HepG2 (cell line): ENCODE measurements around the gene LRRC25. TPM values are rescaled to one million over a fixed set of nuclear protein-coding genes. Genes with fewer than 3 reads are reported as not detected.
A peak's percentile ranks its signal among the peaks of the same experiment; 100 is the strongest.

Source experiments
- CBX5 ChIP-seq: sonication (generic); formaldehyde crosslinking; IDR thresholded peaks from 2 replicates; pipeline ENCODE4 v1.4.0; 2020; ENCODE audit warnings: missing genetic modification reagents, borderline replicate concordance
- CC2D1A ChIP-seq: sonication (generic); formaldehyde crosslinking; IDR thresholded peaks from 2 replicates; pipeline ENCODE4 v1.8.1; 2023; ENCODE audit warnings: mild to moderate bottlenecking, missing genetic modification reagents
- ISX ChIP-seq: sonication (generic); formaldehyde crosslinking; conservative IDR thresholded peaks from 2 replicates; pipeline ENCODE4 v1.5.0; 2020; ENCODE audit warnings: missing genetic modification reagents
- MAF1 ChIP-seq: sonication (generic); formaldehyde crosslinking; IDR thresholded peaks from 2 replicates; pipeline ENCODE4 v1.5.0; 2020; ENCODE audit warnings: missing genetic modification reagents, borderline replicate concordance
- SATB2 ChIP-seq: sonication (generic); formaldehyde crosslinking; IDR thresholded peaks from 2 replicates; pipeline ENCODE4 v1.5.0; 2020; ENCODE audit warnings: missing genetic modification reagents
- THYN1 ChIP-seq: sonication (generic); formaldehyde crosslinking; IDR thresholded peaks from 2 replicates; pipeline ENCODE4 v1.8.1; 2023; ENCODE audit warnings: low read depth, mild to moderate bottlenecking, moderate library complexity, missing genetic modification reagents, borderline replicate concordance
- TMF1 ChIP-seq: sonication (generic); formaldehyde crosslinking; IDR thresholded peaks from 2 replicates; pipeline ENCODE4 v1.8.1; 2022; ENCODE audit warnings: low read depth, missing genetic modification reagents
- ZMYM3 ChIP-seq: sonication (generic); formaldehyde crosslinking; IDR thresholded peaks from 2 replicates; pipeline ENCODE4 v1.5.1; 2020; ENCODE audit warnings: mild to moderate bottlenecking, missing genetic modification reagents
- ZNF232 ChIP-seq: sonication (generic); formaldehyde crosslinking; IDR thresholded peaks from 2 replicates; pipeline ENCODE4 v1.4.0; 2020; ENCODE audit warnings: missing genetic modification reagents, borderline replicate concordance
- ZNF709 ChIP-seq: sonication (generic); formaldehyde crosslinking; IDR thresholded peaks from 2 replicates; pipeline ENCODE4 v1.5.0; 2020; ENCODE audit warnings: mild to moderate bottlenecking, missing genetic modification reagents
- polyA plus RNA-seq, 8 experiments: library from polyadenylated mRNA; depleted of rRNA in 3 of 8; stranded (reverse) in 7 of 8; unstranded in 1 of 8; fragments of >200 nt; fragmentation: Illumina TruSeq in 4 of 8; extraction: Trizol in 4 of 8; gene quantifications; 2 replicates each; pipeline versions ENCODE4 v1.2.1 to v1.2.3, GENCODE V29; 2011 to 2016; ENCODE audit warnings: low read depth in 4 of 8, missing spikeins in 1 of 8, mixed read lengths in 1 of 8; ENCODE audit not compliant: insufficient read depth in 1 of 8
- total RNA-seq, 5 experiments: library from RNA; depleted of rRNA; stranded (reverse); fragments of >200 nt; fragmentation: Illumina TruSeq; extraction: Trizol; gene quantifications; 2 replicates each; pipeline ENCODE4 v1.2.3, GENCODE V29; 2016; ENCODE audit warnings: low read depth in 1 of 5
- TF ChIP-seq, protein P1 (sequence below): sonication (generic); formaldehyde crosslinking; conservative IDR thresholded peaks from 2 replicates; pipeline ENCODE4 v1.4.0; 2020; ENCODE audit warnings: mild to moderate bottlenecking, missing genetic modification reagents, moderate library complexity
- TF ChIP-seq, protein P2 (sequence below): fragments of 450-650 bp; IDR thresholded peaks from 2 replicates; pipeline ENCODE4 v1.6.1; 2017; ENCODE audit warnings: mild to moderate bottlenecking
- TF ChIP-seq, protein P3 (sequence below), 2 experiments: sonication (generic) in 1 of 2; formaldehyde crosslinking in 1 of 2; IDR thresholded peaks; 2 replicates each; pipeline versions ENCODE4 v1.4.0 to v1.6.1; 2016 to 2020; ENCODE audit warnings: borderline replicate concordance in 1 of 2, low read depth in 1 of 2, mild to moderate bottlenecking in 1 of 2, missing genetic modification reagents in 1 of 2
- TF ChIP-seq, protein P4 (sequence below): sonication (generic); formaldehyde crosslinking; IDR thresholded peaks from 2 replicates; pipeline ENCODE4 v1.5.0; 2020; ENCODE audit warnings: mild to moderate bottlenecking, missing genetic modification reagents
- TF ChIP-seq, protein P5 (sequence below): sonication (generic); formaldehyde crosslinking; IDR thresholded peaks from 2 replicates; pipeline ENCODE4 v1.5.0; 2020; ENCODE audit warnings: missing genetic modification reagents, mild to moderate bottlenecking, borderline replicate concordance

The LRRC25 gene
- total and polyA plus RNA-seq, 2 of the 13 experiments (the other 11 are each of a cell fraction or from before 2014, with no cell fraction given): 0.13 to 0.53 TPM

DNA sequence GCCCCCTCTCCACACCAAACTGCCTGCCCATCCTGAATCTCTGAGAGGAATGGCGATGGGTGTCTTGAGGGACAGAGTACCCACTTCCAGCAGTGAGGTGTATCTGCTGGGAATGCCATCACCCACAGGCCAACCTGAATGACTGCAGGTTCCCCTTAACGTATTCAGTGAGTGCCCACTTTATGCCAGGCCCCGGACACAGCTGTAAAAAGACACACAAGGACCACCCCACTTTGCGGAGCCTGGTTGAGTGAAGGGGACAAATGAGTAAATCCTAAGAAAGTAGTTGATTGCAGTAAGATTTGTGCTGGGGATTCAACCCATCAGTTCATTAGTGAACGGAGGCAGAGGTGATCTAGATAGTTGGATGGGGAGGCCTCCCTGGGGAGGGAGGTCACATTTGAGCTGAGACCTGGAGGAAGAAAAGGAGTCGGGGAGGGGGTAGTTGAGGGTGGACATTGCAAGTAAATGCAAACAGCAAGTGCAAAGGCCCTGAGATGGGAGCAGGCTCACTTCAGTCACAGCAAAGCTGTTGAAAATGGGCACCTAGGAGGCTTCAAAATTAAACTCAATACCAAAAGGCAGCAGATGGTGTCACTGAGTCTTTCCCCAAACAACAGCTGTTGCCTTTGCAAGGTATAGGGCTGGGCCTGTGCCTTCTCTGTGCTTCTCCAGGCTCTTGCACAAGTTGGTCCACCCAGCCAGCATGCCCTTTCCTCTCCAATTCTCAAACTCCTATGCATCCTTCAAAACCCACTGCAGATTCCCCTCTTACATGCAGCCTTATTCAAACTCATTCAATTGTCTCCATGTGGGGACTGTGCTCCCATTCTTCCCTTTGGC, 7.1 kb downstream of the LRRC25 start (continued):
- TF ChIP-seq, protein P1, sequence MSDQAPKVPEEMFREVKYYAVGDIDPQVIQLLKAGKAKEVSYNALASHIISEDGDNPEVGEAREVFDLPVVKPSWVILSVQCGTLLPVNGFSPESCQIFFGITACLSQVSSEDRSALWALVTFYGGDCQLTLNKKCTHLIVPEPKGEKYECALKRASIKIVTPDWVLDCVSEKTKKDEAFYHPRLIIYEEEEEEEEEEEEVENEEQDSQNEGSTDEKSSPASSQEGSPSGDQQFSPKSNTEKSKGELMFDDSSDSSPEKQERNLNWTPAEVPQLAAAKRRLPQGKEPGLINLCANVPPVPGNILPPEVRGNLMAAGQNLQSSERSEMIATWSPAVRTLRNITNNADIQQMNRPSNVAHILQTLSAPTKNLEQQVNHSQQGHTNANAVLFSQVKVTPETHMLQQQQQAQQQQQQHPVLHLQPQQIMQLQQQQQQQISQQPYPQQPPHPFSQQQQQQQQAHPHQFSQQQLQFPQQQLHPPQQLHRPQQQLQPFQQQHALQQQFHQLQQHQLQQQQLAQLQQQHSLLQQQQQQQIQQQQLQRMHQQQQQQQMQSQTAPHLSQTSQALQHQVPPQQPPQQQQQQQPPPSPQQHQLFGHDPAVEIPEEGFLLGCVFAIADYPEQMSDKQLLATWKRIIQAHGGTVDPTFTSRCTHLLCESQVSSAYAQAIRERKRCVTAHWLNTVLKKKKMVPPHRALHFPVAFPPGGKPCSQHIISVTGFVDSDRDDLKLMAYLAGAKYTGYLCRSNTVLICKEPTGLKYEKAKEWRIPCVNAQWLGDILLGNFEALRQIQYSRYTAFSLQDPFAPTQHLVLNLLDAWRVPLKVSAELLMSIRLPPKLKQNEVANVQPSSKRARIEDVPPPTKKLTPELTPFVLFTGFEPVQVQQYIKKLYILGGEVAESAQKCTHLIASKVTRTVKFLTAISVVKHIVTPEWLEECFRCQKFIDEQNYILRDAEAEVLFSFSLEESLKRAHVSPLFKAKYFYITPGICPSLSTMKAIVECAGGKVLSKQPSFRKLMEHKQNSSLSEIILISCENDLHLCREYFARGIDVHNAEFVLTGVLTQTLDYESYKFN (CRISPR knock-in tag): 0 out of 2 replicates have a peak, but pooled peaks have one; percentile 14
- TF ChIP-seq MAF1 (CRISPR knock-in tag) (no peak), SATB2 (CRISPR knock-in tag) (no peak), CBX5 (CRISPR knock-in tag) (no peak), TMF1 (CRISPR knock-in tag) (no peak), CC2D1A (CRISPR knock-in tag) (no peak), ZMYM3 (CRISPR knock-in tag) (peak; percentile 45), ISX (CRISPR knock-in tag) (no peak), ZNF709 (CRISPR knock-in tag) (peak; percentile 15; the same call in 1 of the 2 replicates), ZNF232 (CRISPR knock-in tag) (no peak), THYN1 (CRISPR knock-in tag) (no peak)
- TF ChIP-seq, protein P2, sequence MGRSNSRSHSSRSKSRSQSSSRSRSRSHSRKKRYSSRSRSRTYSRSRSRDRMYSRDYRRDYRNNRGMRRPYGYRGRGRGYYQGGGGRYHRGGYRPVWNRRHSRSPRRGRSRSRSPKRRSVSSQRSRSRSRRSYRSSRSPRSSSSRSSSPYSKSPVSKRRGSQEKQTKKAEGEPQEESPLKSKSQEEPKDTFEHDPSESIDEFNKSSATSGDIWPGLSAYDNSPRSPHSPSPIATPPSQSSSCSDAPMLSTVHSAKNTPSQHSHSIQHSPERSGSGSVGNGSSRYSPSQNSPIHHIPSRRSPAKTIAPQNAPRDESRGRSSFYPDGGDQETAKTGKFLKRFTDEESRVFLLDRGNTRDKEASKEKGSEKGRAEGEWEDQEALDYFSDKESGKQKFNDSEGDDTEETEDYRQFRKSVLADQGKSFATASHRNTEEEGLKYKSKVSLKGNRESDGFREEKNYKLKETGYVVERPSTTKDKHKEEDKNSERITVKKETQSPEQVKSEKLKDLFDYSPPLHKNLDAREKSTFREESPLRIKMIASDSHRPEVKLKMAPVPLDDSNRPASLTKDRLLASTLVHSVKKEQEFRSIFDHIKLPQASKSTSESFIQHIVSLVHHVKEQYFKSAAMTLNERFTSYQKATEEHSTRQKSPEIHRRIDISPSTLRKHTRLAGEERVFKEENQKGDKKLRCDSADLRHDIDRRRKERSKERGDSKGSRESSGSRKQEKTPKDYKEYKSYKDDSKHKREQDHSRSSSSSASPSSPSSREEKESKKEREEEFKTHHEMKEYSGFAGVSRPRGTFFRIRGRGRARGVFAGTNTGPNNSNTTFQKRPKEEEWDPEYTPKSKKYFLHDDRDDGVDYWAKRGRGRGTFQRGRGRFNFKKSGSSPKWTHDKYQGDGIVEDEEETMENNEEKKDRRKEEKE: no peak
- TF ChIP-seq, protein P3, sequence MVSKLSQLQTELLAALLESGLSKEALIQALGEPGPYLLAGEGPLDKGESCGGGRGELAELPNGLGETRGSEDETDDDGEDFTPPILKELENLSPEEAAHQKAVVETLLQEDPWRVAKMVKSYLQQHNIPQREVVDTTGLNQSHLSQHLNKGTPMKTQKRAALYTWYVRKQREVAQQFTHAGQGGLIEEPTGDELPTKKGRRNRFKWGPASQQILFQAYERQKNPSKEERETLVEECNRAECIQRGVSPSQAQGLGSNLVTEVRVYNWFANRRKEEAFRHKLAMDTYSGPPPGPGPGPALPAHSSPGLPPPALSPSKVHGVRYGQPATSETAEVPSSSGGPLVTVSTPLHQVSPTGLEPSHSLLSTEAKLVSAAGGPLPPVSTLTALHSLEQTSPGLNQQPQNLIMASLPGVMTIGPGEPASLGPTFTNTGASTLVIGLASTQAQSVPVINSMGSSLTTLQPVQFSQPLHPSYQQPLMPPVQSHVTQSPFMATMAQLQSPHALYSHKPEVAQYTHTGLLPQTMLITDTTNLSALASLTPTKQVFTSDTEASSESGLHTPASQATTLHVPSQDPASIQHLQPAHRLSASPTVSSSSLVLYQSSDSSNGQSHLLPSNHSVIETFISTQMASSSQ (IDR thresholded peaks at IDR 0.05; ENCODE audit: low read depth): no peak
- TF ChIP-seq, protein P3 (CRISPR knock-in tag; IDR thresholded peaks at IDR 0.05; ENCODE audit: borderline replicate concordance): no peak
- TF ChIP-seq, protein P4, sequence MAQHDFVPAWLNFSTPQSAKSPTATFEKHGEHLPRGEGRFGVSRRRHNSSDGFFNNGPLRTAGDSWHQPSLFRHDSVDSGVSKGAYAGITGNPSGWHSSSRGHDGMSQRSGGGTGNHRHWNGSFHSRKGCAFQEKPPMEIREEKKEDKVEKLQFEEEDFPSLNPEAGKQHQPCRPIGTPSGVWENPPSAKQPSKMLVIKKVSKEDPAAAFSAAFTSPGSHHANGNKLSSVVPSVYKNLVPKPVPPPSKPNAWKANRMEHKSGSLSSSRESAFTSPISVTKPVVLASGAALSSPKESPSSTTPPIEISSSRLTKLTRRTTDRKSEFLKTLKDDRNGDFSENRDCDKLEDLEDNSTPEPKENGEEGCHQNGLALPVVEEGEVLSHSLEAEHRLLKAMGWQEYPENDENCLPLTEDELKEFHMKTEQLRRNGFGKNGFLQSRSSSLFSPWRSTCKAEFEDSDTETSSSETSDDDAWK (CRISPR knock-in tag): no peak
- TF ChIP-seq, protein P5, sequence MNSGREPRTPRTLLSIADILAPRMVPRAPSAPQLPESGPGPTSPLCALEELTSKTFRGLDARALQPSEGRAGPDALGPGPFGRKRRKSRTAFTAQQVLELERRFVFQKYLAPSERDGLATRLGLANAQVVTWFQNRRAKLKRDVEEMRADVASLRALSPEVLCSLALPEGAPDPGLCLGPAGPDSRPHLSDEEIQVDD (CRISPR knock-in tag): no peak
